GM21515 (cell line): ENCODE measurements around the gene WT1.

Source experiments
- ATAC-seq: cut with Tn5 transposase; IDR thresholded peaks from one replicate; pipeline ENCODE4 v1.9.1; 2021; ENCODE audit not compliant: unreplicated experiment

The WT1 gene

DNA sequence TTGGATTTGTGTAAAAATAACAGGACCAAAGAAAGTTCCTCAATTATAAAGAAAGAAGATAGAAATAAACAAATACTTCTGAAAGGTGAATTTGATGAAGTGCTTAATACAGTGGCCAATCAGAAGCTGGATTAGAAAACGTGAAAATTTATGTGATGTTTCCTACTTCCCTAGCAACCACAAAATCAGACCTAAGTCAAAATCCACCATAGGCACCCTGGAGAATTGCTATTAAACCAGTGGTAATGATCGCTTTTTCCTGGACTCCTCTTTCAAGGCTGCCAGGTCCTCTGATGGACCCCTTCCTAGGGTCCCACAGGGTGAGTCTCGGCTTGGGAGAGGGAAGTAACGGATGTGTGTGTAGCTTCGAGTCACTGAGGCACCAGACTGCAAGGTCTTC is 9.6 kb downstream of the WT1 start:
- no peak for ATAC-seq

DNA sequence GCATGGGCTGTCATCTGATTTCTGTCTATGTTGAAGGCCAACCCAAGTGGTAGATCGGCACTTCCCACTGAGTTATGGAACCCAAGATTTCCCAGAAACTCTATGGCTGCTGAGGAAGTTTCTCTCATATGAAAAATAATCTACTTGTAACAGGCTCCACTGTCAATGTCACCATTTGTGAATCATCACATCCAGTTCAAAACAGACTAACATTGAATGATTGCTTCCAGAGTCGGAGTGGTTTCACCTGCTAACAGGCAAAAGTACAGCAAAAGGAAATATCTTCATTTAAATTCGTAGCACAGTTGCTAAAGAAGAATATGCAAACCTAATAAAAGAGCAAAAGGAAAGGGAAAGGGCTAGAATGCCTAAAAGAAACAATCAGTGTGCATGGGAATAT is 12.8 kb downstream of the WT1 start:
- no peak for ATAC-seq

DNA sequence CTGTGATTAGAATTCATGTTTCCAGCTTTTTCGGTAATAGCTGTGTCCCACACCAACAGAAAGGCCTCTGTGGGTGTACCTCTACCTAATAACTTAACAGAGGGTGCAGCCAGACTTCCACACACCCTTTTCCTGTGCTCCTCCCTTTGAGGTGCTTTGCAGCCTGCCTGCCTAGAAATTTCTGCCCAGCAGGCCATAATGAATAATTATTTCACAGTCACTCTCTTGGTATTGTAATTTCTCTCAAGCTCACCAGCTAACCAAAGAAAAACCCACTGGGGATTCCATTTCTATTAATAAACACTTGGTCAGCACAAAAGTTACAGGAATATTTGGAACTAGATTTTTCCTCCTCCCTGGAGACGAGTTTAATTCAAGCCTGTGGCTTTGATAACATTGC is 13.3 kb downstream of the WT1 start:
- ATAC-seq: no peak

DNA sequence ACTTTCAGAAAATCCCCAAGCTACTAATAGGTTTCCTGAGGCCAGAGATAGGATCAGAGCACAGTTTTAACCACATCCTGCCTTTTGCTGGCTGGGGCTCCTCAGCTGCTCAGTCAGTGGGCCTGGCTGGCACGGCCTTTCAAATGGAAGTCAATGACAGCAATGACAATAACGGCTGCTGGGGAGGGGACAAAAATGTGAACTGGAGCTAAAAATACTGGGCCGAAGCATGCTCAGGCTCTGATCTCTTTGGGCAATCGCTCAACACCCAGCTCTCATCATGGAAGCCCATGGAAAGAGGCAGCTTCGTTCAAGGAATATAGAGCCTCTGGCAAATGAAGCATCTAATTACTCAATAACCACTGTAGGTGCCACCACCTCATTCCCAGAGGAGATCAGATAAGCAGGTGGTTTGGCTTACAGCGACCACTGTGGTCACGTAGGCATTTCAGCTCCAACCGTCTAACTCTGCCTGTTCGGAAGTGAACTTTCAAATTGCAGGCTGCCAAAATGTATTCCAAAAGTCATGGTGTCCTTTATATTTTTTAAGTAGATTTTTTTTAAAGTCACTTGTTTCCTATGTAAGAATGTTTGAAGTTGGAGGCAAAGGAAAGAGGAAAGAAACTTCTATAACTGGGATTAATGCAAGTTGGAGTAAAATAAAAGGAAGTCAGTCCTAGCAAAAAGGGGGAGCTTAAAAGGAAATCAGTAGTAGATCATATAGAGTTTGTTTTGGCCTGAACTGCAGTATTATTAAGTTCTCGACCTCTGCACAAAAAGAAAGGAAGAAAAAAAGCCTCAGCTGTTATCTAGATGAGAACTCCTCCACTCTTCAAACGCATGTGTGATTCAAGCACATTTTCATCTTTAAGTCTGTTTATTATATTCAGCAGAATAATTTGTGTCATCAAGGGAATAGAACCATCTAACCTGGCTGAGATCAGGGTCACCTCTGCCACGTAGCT is 14.1 kb downstream of the WT1 start:
- ATAC-seq: peak; percentile 72

DNA sequence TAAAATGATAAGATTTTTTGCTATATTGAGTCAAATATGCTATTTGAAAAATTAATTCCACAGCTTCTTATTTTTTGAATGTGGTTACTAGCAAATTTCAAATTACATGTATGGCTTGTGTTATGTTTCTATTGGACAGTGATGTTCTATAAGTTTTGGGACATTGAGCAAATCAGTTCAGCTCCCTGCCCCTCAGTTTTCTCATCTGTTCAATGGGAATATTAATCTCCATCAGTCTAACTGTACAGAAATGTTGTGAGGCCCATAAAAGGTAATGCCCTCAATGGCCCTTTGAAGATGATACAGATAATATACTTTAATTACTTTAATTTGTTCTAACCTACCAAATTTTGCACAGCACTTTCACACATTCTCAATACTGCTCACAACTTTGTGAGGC is 15.2 kb downstream of the WT1 start:
- ATAC-seq: no peak

DNA sequence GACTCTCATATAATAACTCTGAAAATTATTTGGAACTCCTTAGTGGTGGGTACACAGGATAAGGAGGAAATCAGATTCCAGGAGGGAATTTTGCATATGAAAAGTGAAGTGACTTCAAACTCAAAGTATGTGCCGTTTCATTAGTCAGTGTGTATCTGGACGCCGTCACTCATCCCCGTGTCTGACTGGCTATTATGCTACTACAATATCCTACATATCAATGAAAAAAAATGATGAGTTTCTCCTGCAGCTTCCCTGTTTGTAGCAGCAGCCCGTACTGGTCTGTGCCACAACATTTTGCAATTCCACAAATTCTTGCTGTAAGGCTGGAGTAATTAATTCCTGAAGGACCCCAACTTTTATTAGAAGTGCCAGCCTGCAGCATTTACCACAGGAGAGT is 16.5 kb downstream of the WT1 start:
- no peak for ATAC-seq

DNA sequence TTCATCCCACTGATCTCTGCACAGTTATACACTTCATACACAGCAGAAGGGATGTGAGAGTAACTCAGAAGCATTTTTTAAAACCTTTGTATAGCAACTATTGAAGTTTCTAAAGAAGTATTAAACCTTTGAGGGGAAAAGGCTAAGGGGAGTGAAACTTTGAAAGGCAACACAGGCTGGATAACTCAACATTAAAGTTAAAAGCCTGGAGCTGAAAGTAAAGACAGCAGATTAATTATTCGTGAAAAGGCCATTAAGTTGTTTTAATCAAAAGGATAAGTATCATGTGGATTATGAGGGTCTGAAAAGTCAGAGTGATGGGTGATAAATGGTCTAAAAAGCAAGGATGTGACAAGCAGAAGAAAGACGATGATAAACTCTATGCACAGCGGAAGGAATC is 17.5 kb downstream of the WT1 start:
- ATAC-seq: no peak

DNA sequence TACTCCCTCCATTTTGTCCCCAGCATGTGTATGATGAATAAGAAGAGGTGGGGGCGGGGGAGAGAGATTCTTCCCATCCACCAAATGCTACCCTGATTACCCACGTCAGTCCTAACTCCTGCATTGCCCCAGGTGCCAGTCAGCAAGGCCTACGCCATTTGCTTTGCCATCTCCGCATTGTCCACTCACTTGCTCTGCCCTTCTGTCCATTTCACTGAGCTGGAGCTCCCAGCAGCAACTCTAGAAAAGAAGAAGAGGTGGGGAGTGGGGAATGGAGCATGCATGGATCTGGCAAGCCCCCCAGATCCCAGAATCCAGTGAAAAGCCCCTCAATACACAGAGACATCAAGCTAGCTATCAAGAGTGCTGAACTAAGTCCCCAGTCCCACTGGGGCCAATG is 19.0 kb downstream of the WT1 start:
- ATAC-seq: no peak

DNA sequence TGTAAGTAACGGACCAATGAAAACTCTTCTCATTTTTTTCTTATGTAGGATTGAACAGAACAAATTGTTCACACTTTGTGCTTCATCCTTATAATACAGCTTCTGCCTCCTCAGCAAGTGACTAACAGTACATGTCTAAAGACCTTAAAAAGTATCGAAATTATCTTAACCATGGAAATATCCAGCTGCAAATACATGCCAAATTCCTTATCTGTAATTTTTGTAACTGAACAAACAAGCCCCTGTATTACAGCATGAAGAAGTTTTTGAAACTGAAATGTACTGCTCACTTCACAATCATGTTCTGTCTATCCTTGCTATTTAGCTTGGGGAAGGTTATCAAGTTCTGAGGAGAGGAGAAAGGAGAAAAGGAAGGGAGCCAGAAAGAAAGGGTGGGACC is 20.4 kb downstream of the WT1 start:
- no peak for ATAC-seq

DNA sequence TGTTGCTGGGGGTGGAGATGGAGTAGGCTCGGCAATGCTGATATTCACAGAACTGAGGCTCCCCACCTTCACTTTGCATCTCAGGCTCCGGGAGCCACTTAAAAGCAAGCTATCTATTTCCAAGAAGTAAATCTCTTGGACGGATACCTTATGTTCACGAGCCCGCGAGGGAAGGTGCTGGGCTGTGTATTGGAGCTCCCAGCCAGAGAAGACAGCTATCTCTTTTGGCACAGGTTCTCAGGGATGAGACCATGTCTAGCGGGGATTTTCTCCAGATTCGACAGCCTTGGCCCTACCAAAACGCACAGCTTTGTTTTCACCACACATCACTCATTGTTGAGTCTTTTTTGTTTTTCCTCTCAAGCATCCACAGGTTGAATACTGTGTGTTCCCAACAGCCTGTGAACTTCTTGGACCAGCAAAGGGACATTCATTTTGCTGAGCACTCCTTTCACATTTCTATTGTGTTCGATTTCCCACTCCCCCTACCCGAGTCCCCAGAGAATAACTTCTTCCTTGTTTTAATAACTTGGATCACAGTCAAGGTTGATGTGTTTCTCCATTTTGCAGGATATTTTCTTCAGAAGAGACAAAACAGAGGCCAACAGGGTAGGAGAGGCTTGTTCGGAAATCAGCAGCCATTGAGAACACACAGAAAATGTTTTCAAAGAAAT is 23.3 kb downstream of the WT1 start:
- no peak for ATAC-seq

DNA sequence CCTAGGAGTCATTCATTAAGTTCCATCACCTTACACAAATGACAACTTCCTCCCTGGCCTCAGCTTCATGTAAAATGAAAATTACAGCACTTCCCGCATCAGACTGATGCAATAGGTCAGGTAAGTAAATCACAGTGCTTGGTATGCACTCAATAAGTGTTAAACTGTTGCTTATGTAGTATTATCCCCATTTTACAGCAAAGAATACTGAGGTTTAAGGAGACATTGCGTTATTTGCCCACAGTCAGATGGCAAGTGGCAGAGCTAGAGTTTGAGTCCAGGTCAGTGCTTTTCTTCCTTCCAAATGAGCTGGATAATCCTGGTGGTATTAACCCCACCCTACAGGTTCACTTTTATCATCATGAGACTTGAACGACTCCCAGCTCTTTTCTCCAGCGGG is 29.7 kb downstream of the WT1 start:
- ATAC-seq: no peak

DNA sequence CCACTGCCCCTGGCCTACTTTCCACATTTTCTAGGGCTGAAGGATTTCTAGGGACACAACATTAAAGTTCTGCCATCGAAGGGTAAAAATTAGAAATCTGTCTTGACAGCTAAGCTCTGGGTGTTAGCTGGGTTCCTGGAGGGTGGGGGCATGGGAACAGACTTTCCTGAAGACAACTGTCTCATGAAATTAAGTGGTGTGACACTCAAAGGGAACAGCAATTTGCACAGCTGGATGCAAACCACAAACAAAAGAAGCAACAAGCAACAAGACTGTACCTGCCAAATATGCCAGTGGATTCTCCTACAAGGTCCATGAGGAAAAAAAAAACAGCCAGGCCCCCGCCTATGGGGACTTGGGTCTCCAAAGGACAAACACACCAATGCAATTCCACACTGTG is 32.5 kb downstream of the WT1 start:
- ATAC-seq: no peak

DNA sequence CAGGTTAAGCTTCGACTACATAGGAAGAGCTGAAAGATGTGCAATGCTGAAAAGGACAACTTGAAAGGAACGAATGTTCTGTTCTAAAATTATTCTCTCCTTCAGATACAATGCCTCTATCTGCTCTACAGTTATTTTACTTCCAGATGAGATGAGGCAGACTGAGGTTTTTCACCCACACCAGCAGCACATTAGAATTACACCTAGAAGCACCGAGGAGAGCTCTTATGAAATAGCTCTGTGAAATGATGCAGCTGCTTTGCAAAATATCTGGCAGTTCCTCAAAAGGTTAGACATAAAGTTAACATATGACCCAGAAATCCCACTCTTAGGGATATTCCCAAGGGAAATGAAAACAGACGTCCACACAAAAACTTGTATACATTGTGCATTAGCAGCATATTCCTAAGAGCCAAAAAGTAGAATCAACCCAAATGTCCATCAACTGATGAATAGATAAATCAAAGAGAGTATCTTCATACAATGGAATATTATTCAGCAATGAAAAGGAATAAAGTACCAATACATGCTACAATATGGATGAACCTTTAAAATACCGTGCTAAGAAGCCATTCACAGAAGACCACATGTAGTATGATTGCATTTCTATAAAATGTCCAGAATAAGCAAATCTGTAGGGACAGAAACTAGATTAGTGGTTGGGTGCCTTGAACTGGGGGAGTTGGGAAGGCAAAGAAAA is 34.5 kb downstream of the WT1 start:
- no peak for ATAC-seq

DNA sequence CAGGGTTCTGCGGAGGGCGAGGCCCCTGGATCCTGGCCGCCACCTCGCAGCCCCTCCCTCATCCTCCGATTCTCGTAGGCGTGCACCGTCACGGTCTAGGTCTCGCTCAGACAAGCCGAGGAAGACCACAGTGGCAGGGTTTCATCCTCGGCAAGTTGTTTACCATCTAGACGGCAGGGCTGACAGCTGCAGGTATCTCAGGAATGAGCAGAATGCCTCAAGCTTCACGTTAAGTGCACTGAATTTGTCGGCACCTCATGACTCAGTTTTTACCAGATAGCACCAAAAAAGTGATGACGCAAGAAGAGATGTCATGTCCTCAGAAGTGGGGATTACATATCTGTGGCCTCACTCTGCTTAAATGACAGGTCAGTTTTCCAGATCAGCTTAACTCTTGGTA is 35.1 kb downstream of the WT1 start:
- ATAC-seq: no peak

DNA sequence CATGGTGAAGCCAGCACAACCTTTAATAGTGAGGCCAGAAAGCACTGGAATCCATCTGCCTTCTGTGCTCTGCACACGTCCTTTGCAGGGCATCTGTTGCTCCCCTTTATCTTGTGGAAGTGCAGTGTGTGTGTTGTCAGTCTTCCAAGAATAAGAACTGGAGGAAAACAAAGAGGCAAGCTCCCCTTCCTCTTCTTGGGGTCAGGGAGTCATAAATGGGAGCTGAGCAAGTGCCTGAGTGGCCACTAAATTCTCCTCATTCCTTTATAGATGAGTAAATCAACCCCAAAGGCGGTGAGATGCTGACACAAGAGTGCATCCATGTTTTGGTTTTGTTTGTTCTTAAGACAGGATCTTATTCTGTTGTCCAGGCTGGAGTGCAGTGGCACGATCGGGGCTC is 38.3 kb downstream of the WT1 start:
- ATAC-seq: no peak

DNA sequence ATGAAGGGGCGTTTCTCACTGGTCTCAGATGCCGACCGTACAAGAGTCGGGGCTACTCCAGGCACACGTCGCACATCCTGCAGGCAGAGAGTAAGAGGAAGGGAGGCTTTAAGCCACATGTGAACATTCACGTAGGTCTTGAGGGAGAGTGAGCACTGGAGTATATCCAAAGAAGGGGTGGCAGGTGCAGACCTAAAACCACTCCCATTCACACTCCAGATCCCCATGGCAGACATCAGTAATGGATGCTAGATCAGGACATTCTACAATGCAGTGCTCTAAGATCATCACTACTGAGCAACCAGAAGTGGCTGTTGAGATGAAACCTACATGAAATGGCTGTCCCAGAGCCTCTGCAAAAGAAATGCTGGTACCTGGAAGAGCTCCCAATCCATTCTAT is 39.0 kb downstream of the WT1 start:
- no peak for ATAC-seq

DNA sequence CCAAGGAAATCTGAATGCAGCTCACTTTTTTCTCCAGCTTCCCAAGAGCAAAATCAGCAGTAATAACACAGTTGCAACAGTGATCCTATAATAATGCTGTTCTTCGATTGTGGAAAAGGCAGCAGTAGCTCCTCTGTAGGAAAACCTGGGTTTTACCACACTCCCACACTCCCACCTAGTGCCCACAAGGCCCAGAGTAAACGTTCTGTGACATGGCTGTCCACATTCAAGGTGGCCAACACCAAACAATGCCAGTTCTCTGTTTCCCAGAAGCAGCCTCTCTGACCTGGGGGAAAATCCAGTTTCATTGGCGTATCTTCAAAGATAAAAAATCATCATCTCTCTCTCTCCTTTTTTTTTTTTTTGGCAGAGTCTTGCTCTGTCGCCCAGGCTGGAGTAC is 40.2 kb downstream of the WT1 start:
- no peak for ATAC-seq

DNA sequence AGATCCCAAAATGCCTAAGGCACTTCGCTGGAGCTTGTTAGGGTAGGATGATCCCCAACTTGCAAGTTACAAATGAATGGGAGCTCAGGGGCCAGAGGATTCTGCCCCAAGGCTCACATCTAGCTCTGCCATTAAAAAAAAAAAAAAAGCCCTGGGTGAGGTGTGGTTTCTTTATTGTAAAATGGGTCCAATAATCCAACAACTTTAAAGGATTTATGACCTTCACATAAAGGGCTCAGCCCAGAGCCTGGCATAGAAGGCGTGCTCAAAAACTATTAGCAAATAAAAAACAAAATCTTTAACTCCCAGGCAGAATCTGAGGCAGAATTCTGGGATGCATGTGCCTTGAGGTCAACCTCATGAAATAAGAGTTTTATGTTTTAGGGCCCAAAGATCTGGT is 42.5 kb downstream of the WT1 start:
- no peak for ATAC-seq

DNA sequence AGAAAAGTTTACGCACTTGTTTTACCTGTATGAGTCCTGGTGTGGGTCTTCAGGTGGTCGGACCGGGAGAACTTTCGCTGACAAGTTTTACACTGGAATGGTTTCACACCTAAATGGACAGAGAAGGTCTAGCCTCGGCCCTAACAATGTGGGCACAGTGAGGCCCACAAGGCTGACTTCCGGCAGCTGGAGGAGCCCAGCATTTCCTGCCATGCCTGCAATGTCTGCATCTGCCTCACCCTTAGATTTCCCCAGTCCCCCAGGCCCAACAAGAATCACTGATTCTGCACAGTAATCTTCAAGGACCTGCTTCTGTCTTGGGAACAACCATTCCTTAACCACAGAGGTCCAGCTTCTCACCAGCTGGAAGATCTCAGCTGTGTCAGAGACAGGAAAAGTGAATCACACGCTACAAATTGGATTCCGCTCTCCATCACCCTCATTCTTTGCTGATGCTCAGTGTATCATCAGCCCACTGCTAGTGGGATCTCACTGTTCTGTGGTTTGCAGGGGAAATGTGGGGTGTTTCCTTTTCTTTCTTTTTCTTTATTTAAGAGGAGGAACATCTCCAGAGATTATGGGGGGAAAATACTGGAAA is 43.3 kb downstream of the WT1 start:
- no peak for ATAC-seq

DNA sequence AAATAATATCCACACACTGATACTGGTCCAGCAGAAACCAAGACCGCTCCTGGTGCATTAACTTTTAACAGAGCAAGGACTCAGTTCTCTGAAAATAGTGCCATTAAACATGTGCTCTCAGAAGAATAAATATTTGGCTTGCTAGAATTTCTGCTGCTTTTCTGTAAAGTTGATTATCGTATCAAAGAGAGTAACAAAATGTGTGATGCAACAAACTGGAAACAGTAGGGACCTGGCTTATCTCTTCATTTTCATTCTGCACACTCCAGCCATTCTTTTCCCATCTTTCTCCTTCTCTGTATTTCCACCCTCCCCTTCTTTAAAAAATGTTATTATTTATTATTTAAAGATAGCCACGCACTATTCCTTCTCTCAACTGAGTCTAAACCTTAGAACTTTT is 43.9 kb downstream of the WT1 start:
- no peak for ATAC-seq

DNA sequence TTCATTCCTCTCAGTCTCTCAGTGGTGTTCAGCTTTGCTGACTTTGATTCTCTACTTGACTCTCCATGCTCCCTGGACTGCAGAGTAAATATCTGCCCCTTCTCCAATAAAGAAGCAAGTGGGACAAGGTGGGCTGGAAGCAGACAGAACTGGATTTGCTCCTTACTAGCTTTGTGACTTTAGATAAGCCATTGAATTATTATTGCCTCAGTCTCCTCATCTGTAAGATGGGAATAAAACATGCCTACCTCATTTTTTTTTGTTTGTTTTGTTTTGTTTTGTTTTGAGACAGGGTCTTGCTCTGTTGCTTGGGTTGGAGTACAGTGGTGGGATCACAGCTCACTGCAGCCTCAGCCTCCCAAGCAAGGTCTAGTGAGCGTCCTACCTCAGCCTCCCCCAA is 44.6 kb downstream of the WT1 start:
- no peak for ATAC-seq
